ENCODE measurements around the gene DPP6.
"Not testable (repeated sequence)": the region's sequence is repeated elsewhere in the genome, so short reads cannot be mapped to it uniquely, and the experiment has no call there.

DPP6 gene

DNA sequence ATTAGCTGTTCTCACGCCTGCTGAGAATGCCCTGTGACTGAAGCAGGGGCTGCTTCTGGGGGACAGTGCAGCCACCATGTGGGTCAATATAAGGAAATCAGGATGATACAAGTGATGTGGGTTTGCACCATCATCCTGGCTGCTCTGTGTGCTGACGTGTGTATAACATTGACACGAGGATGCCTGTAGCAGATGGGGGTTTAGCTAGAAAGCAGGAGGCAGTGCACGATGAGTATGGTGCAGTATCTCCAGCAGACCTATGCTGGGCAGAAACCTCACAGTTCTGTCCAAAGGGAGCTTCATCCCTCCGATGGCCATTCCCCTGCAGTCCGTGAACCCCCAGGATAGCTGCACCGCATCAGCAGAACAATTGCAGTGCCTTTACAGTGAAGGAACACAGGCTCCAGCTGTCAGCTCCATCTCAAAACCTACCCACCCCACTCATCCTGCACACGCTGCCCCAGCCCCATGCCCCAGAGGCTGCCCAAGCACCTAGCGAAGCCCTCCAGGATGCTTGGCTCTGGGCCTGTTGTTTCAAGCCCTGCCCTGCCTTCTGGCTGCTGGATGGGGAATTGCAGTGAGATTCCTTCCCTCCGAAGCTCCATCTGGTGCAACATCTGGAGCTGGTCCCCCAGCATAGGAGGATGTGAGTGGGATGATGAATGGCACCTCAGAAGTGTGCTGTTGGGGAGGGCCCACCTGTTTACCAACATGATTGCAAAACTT, 96.8 kb downstream of the DPP6 start:
- not testable (repeated sequence) for H3K9me3 ChIP-seq (ENCODE audit: control insufficient read depth, low read length); H3K27ac ChIP-seq (ENCODE audit: insufficient read depth, low read depth, low read length, poor library complexity, severe bottlenecking); H3K27me3 ChIP-seq (ENCODE audit: control insufficient read depth, insufficient read depth, low read length, poor library complexity, severe bottlenecking); H3K4me3 ChIP-seq (ENCODE audit: insufficient read depth, low read depth, low read length); H3K36me3 ChIP-seq (ENCODE audit: control insufficient read depth, insufficient read depth, low read length); H3K4me1 ChIP-seq (ENCODE audit: control insufficient read depth, insufficient read depth, low read length)
- WGBS, 2 experiments = 92% methylated on average over 7 to 8 of the region's 10 CpGs

DNA sequence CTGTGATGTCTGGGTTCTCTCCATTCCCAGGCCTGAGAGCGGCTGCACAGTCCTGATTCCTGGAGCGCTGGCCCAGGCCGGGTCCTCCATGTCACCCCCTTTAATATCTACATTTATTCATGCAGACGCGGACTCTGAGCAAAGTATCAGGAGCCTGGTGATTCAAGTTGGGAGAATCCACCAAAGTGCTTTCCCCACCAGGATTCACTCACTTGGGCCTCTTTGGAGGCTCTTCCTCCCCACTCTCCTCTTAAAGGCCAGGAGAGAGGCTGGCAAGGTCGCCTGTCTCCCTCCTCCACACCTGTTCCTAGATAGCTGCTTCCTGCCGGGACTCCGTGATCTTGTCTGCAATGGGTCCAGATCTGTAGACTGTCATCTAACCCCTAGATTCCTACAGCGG, 98.5 kb downstream of the DPP6 start:
- not testable (repeated sequence) for H3K27ac ChIP-seq (ENCODE audit: insufficient read depth, low read depth, low read length, poor library complexity, severe bottlenecking); H3K4me3 ChIP-seq (ENCODE audit: insufficient read depth, low read depth, low read length); H3K27me3 ChIP-seq (ENCODE audit: control insufficient read depth, insufficient read depth, low read length, poor library complexity, severe bottlenecking); H3K4me1 ChIP-seq (ENCODE audit: control insufficient read depth, insufficient read depth, low read length); H3K36me3 ChIP-seq (ENCODE audit: control insufficient read depth, insufficient read depth, low read length); H3K9me3 ChIP-seq (ENCODE audit: control insufficient read depth, low read length)
- WGBS, 2 experiments = 96 to 97% methylated on average over 9 of the region's 9 CpGs

DNA sequence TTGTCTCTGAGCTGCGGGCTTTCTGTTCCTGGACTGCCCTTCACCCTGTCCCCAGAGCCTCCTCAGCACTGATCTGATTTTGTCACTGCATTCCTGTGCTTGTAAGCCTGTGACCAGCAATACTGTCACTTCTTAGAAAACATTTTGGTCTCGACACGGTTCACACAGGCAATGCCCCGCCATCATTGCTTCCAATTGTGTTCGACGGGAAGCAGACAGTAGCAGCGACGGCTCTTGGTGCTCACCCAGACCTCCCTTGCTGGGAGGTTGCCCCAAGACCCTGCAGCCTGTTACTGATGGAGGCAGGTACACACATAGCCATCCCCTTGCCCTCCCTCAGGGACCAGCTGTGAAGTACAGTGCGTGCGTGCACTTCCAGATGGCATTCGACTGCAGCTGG, 99.1 kb downstream of the DPP6 start:
- WGBS, 2 experiments = 92 to 95% methylated on average over 11 of the region's 11 CpGs
- H3K4me3 ChIP-seq (ENCODE audit: insufficient read depth, low read depth, low read length); H3K36me3 ChIP-seq (ENCODE audit: control insufficient read depth, insufficient read depth, low read length); H3K9me3 ChIP-seq (ENCODE audit: control insufficient read depth, low read length); H3K4me1 ChIP-seq (ENCODE audit: control insufficient read depth, insufficient read depth, low read length); H3K27ac ChIP-seq (ENCODE audit: insufficient read depth, low read depth, low read length, poor library complexity, severe bottlenecking); H3K27me3 ChIP-seq (ENCODE audit: control insufficient read depth, insufficient read depth, low read length, poor library complexity, severe bottlenecking): not testable (repeated sequence)

DNA sequence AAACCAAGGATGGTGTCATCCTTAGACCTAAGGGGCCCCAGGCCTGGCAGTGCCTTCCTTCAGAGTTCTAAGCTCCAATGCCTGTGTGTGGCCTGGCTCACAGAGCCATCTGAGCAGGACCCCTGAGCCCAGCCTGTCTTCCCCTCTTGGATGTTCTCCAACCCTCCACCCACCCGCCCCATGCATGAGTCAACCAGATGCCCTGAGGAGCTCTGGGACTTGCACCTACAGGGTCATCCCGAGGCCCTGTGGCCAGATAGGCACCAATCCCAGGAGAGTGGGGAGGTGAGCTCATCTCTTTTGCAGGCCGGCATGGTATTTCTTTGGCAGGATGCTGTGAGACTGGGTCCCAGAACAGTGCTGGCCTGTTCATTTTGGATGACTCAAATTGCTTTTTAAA, 103.7 kb downstream of the DPP6 start:
- not testable (repeated sequence) for H3K4me1 ChIP-seq (ENCODE audit: control insufficient read depth, insufficient read depth, low read length); H3K4me3 ChIP-seq (ENCODE audit: insufficient read depth, low read depth, low read length); H3K36me3 ChIP-seq (ENCODE audit: control insufficient read depth, insufficient read depth, low read length); H3K27ac ChIP-seq (ENCODE audit: insufficient read depth, low read depth, low read length, poor library complexity, severe bottlenecking); H3K9me3 ChIP-seq (ENCODE audit: control insufficient read depth, low read length); H3K27me3 ChIP-seq (ENCODE audit: control insufficient read depth, insufficient read depth, low read length, poor library complexity, severe bottlenecking)
- 100% methylated on average over 2 of the region's 3 CpGs for WGBS, 2 experiments

DNA sequence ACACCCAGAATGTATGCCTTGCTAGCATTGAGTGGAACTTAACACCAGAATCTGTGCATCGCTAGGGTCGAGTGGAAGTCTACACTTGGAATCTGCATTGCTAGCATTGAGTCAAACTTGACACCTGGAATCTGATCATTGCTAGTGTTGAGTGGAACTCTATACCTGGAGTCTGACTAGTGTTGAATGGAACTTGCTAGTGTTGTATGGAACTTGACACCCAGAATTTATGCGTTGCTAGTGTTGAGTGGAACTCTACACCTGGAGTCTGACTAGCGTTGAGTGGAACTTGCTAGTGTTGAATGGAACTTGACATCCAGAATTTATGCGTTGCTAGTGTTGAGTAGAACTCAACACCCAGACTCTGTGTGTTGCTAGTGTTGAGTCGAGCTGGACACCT, 110.7 kb downstream of the DPP6 start:
- not testable (repeated sequence) for H3K27ac ChIP-seq (ENCODE audit: insufficient read depth, low read depth, low read length, poor library complexity, severe bottlenecking); H3K36me3 ChIP-seq (ENCODE audit: control insufficient read depth, insufficient read depth, low read length); H3K9me3 ChIP-seq (ENCODE audit: control insufficient read depth, low read length); H3K4me3 ChIP-seq (ENCODE audit: insufficient read depth, low read depth, low read length); H3K4me1 ChIP-seq (ENCODE audit: control insufficient read depth, insufficient read depth, low read length); H3K27me3 ChIP-seq (ENCODE audit: control insufficient read depth, insufficient read depth, low read length, poor library complexity, severe bottlenecking)
- 92 to 98% methylated on average over 4 of the region's 6 CpGs for WGBS, 2 experiments

DNA sequence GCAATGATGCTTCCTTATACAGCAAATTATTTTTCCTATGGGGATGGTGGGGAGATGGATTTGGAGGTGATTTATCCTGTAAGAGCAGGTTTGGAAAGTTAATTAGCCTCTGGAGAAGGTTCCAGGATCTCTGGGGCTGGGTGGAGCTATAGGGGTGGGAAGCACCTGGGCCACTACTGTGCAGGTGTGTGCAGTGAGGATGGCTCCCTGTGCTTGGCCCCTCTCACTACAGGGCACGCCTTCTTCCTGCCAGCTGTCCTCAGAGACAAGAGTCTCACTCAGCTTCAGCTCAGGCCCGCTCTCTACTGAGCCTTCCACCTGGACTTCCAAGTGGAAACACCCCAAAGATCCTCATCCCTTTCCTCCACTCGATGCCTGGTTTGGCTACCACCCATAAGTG, 111.4 kb downstream of the DPP6 start:
- H3K9me3 ChIP-seq (ENCODE audit: control insufficient read depth, low read length); H3K27ac ChIP-seq (ENCODE audit: insufficient read depth, low read depth, low read length, poor library complexity, severe bottlenecking); H3K27me3 ChIP-seq (ENCODE audit: control insufficient read depth, insufficient read depth, low read length, poor library complexity, severe bottlenecking); H3K36me3 ChIP-seq (ENCODE audit: control insufficient read depth, insufficient read depth, low read length); H3K4me3 ChIP-seq (ENCODE audit: insufficient read depth, low read depth, low read length); H3K4me1 ChIP-seq (ENCODE audit: control insufficient read depth, insufficient read depth, low read length): not testable (repeated sequence)
- WGBS, 2 experiments = no CpG with 5 or more reads among the region's 3 CpGs

DNA sequence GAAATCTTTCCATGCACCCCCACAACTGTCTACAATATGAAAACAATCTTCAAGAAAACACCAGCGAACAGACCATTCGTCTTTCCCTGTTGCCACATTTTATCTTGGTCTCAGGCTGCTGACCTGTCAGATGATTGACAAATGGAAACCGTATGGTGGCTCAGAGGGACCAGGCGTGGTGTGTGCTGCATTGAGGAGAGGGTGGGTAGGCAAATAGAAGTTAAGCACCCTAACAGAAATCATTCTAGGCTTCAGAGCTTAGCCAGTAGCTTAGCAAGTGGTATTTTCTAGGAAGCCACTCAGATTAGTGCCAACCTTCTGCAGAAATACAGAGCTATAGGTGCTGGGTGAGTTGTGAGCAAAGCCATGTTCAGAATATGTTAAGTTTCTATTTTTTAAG, 114.9 kb downstream of the DPP6 start:
- no peaks in the 10 kb centered on the region for H3K9me3 ChIP-seq (ENCODE audit: control insufficient read depth, low read length)
- no peaks in the 10 kb centered on the region for H3K27me3 ChIP-seq (ENCODE audit: control insufficient read depth, insufficient read depth, low read length, poor library complexity, severe bottlenecking)
- no peak overlapping the region for H3K27ac ChIP-seq (ENCODE audit: insufficient read depth, low read depth, low read length, poor library complexity, severe bottlenecking)
- peaks cover 18% of the 10 kb centered on the region for H3K4me1 ChIP-seq (ENCODE audit: control insufficient read depth, insufficient read depth, low read length)
- no peak overlapping the region for H3K4me3 ChIP-seq (ENCODE audit: insufficient read depth, low read depth, low read length)
- H3K36me3 ChIP-seq (ENCODE audit: control insufficient read depth, insufficient read depth, low read length) = no peaks in the 10 kb centered on the region
- 76 to 91% methylated on average over 3 to 4 of the region's 4 CpGs for WGBS, 2 experiments

DNA sequence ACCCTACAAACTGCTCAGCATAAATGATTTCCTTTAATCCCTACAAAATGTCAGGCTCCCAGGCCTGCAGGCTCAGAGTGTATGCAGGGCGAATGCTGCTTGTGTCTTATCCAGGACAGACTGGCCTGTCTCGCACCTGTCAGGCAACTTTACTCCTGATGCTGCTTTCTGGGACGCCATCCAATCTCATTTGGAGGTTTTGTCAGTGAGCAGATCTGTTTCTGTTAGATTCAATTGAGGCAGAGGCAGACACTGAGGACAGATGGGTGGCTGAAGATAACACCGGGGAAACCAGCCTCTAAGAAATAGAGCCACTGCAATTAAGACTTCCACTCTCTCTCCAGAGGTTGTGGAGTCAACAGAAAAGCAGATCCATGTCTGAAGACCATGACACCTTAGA, 115.6 kb downstream of the DPP6 start:
- H3K4me1 ChIP-seq (ENCODE audit: control insufficient read depth, insufficient read depth, low read length) = peaks cover 22% of the 10 kb centered on the region
- H3K9me3 ChIP-seq (ENCODE audit: control insufficient read depth, low read length) = no peaks in the 10 kb centered on the region
- H3K27ac ChIP-seq (ENCODE audit: insufficient read depth, low read depth, low read length, poor library complexity, severe bottlenecking) = no peak overlapping the region
- H3K27me3 ChIP-seq (ENCODE audit: control insufficient read depth, insufficient read depth, low read length, poor library complexity, severe bottlenecking) = no peaks in the 10 kb centered on the region
- no peak overlapping the region for H3K4me3 ChIP-seq (ENCODE audit: insufficient read depth, low read depth, low read length)
- no peaks in the 10 kb centered on the region for H3K36me3 ChIP-seq (ENCODE audit: control insufficient read depth, insufficient read depth, low read length)
- 94 to 97% methylated on average over 4 of the region's 4 CpGs for WGBS, 2 experiments

DNA sequence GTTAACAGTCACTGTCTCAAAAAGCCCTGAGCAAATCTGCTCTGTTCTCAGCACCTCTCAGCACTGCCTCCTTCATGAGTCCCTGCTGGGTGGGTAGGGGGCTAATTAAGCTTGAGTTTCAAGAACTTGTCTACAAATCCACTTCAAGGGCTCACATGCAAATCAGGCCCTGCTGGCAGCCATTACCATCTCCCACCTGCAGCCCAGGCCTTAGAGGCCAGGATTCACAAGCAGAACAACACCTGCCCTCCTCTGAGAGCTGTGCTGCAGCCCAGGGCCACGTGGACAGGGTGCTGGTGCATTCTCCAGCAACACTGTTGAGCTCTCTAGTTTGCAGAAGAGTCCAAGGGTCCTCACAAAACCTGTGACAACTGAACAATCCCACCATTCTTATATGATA, 119.2 kb downstream of the DPP6 start:
- WGBS, 2 experiments = 5 to 11% methylated on average over 1 of the region's 1 CpG
- no peaks in the 10 kb centered on the region for H3K9me3 ChIP-seq (ENCODE audit: control insufficient read depth, low read length)
- H3K27me3 ChIP-seq (ENCODE audit: control insufficient read depth, insufficient read depth, low read length, poor library complexity, severe bottlenecking) = no peaks in the 10 kb centered on the region
- H3K4me1 ChIP-seq (ENCODE audit: control insufficient read depth, insufficient read depth, low read length) = peaks cover 27% of the 10 kb centered on the region
- no peaks in the 10 kb centered on the region for H3K36me3 ChIP-seq (ENCODE audit: control insufficient read depth, insufficient read depth, low read length)
- no peak overlapping the region for H3K27ac ChIP-seq (ENCODE audit: insufficient read depth, low read depth, low read length, poor library complexity, severe bottlenecking)
- no peak overlapping the region for H3K4me3 ChIP-seq (ENCODE audit: insufficient read depth, low read depth, low read length)

DNA sequence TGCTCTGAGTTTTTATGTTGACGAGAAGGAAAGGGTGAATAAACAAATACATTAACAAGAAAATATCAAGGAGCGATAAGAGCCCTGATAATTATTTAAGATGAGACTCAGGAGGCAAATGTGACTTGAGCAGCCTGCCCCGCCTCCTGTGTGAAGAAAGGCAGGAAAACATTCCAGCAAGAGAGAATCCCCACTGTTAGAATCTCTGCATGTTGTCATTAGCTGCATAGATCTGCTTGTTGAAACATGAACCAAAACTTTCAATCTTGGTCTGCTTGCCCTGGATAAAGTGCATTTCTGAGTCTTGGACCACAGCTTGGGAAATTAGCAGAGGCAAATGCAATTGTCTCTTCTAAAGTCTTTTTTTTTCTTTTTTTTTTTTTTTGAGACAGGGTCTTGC, 120.0 kb downstream of the DPP6 start:
- H3K27ac ChIP-seq (ENCODE audit: insufficient read depth, low read depth, low read length, poor library complexity, severe bottlenecking) = no peak overlapping the region
- WGBS, 2 experiments = 45 to 58% methylated on average over 2 to 3 of the region's 3 CpGs

DNA sequence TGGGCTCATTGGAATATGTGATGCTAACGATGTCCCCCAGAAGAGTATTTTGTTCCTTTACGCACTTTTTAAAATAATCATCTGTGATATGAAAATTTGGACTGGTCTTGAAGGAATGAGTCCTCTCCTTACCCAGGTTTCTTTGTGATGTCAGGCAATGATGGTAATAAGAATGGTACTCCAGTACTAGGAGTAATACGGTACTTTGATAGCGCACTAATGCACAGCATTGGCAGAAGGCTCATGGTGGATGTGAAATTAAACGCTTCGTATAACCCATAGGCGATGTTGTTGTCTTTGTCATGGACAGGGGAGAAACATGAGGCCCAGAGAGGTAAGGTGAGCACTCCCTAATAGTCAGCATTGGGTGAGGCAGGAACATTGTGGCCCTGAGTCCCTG, 125.4 kb downstream of the DPP6 start:
- H3K27ac ChIP-seq (ENCODE audit: insufficient read depth, low read depth, low read length, poor library complexity, severe bottlenecking) = no peak overlapping the region
- no peak overlapping the region for H3K4me3 ChIP-seq (ENCODE audit: insufficient read depth, low read depth, low read length)
- H3K36me3 ChIP-seq (ENCODE audit: control insufficient read depth, insufficient read depth, low read length) = no peaks in the 10 kb centered on the region
- peaks cover 11% of the 10 kb centered on the region for H3K4me1 ChIP-seq (ENCODE audit: control insufficient read depth, insufficient read depth, low read length)
- 95 to 96% methylated on average over 7 of the region's 7 CpGs for WGBS, 2 experiments
- H3K9me3 ChIP-seq (ENCODE audit: control insufficient read depth, low read length) = no peaks in the 10 kb centered on the region
- no peaks in the 10 kb centered on the region for H3K27me3 ChIP-seq (ENCODE audit: control insufficient read depth, insufficient read depth, low read length, poor library complexity, severe bottlenecking)

More for the DNA sequence above, 120.0 kb downstream of the DPP6 start:
- no peaks in the 10 kb centered on the region for H3K36me3 ChIP-seq (ENCODE audit: control insufficient read depth, insufficient read depth, low read length)
- H3K4me1 ChIP-seq (ENCODE audit: control insufficient read depth, insufficient read depth, low read length) = peaks cover 27% of the 10 kb centered on the region
- H3K27me3 ChIP-seq (ENCODE audit: control insufficient read depth, insufficient read depth, low read length, poor library complexity, severe bottlenecking) = no peaks in the 10 kb centered on the region
- no peaks in the 10 kb centered on the region for H3K9me3 ChIP-seq (ENCODE audit: control insufficient read depth, low read length)
- H3K4me3 ChIP-seq (ENCODE audit: insufficient read depth, low read depth, low read length) = no peak overlapping the region

Measured in ectodermal cell (in vitro differentiated cells).